ENCODE results near the gene ACAA1.

DNA sequence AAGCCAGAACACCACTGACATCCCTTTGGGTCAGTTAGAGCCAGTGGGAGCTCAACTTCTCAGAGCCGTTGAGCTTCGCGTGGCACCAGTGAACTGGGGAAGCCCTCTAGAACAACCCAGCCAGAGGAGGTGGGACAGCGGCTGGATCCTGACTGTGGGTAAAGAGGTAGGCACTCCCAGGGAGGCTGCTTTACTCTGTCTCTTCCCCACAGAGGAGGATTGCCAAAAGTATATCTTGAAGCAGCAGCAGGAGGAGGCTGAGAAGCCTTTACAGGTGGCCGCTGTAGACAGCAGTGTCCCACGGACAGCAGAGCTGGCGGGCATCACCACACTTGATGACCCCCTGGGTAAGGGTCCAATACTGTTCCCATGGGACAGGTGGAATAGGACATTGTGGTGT is 2.7 kb upstream of the ACAA1 start:
- TF ChIP-seq, protein P1, sequence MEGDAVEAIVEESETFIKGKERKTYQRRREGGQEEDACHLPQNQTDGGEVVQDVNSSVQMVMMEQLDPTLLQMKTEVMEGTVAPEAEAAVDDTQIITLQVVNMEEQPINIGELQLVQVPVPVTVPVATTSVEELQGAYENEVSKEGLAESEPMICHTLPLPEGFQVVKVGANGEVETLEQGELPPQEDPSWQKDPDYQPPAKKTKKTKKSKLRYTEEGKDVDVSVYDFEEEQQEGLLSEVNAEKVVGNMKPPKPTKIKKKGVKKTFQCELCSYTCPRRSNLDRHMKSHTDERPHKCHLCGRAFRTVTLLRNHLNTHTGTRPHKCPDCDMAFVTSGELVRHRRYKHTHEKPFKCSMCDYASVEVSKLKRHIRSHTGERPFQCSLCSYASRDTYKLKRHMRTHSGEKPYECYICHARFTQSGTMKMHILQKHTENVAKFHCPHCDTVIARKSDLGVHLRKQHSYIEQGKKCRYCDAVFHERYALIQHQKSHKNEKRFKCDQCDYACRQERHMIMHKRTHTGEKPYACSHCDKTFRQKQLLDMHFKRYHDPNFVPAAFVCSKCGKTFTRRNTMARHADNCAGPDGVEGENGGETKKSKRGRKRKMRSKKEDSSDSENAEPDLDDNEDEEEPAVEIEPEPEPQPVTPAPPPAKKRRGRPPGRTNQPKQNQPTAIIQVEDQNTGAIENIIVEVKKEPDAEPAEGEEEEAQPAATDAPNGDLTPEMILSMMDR (conservative IDR thresholded peaks at IDR 0.05; ENCODE audit: low read depth, low read length) = no peak
- TF ChIP-seq RAD21 (IDR thresholded peaks at IDR 0.05; ENCODE audit: low read length) = no peak
- no peak for TF ChIP-seq MAZ (IDR thresholded peaks at IDR 0.05; ENCODE audit: borderline replicate concordance, low read depth, low read length)
